ENCODE results near the gene GINS2.
A peak's percentile ranks its signal among the peaks of the same experiment; 100 is the strongest.

GINS2 gene

GRCh38 chr16:85689285-85689949 lies 663 bp upstream of the GINS2 start:
- DNase-seq, result peak; percentile 65

GRCh38 chr16:85687651-85688471 lies 893 bp downstream of the GINS2 start:
- DNase-seq, result no peak

GRCh38 chr16:85686912-85687591 lies 1.7 kb downstream of the GINS2 start:
- DNase-seq, result no peak

GRCh38 chr16:85685251-85685650 lies 3.5 kb downstream of the GINS2 start:
- DNase-seq, result no peak

- peak; percentile 21 for DNase-seq
Measured at GRCh38 chr16:85683363-85683762, 5.4 kb downstream of the GINS2 start.

- DNase-seq, result no peak
Measured at GRCh38 chr16:85682516-85682915, 6.2 kb downstream of the GINS2 start.

GRCh38 chr16:85681255-85681654 lies 7.5 kb downstream of the GINS2 start:
- DNase-seq, result peak; percentile 51

- DNase-seq, result no peak
Measured at GRCh38 chr16:85680352-85680944, 8.3 kb downstream of the GINS2 start.

GRCh38 chr16:85679870-85680269 lies 8.9 kb downstream of the GINS2 start:
- DNase-seq, result no peak

GRCh38 chr16:85678821-85679220 lies 9.9 kb downstream of the GINS2 start:
- DNase-seq, result no peak

GRCh38 chr16:85678016-85678415 lies 10.7 kb downstream of the GINS2 start:
- no peak for DNase-seq

- no peak for DNase-seq
Measured at GRCh38 chr16:85677383-85677967, 11.3 kb downstream of the GINS2 start.

GRCh38 chr16:85676466-85676865 lies 12.3 kb downstream of the GINS2 start:
- no peak for DNase-seq

- peak; percentile 9 for DNase-seq
Measured at GRCh38 chr16:85675251-85675874, 13.4 kb downstream of the GINS2 start.

GRCh38 chr16:85674828-85675227 lies 13.9 kb downstream of the GINS2 start:
- DNase-seq, result no peak

- no peak for DNase-seq
Measured at GRCh38 chr16:85674418-85674755, 14.4 kb downstream of the GINS2 start.

GRCh38 chr16:85673529-85674417 lies 15.0 kb downstream of the GINS2 start:
- peak; percentile 68 for DNase-seq

- DNase-seq, result no peak
Measured at GRCh38 chr16:85670840-85671239, 17.9 kb downstream of the GINS2 start.

GRCh38 chr16:85668676-85669424 lies 19.9 kb downstream of the GINS2 start:
- DNase-seq, result no peak

GRCh38 chr16:85667841-85668413 lies 20.8 kb downstream of the GINS2 start:
- DNase-seq, result no peak
